Measurements from ENCODE around the gene MAPK8IP3.

- TF ChIP-seq CTCF (IDR thresholded peaks at IDR 0.05; ENCODE audit: low read depth, low read length, poor library complexity, severe bottlenecking) (no peak), EZH2phosphoT487 (IDR thresholded peaks at IDR 0.05; ENCODE audit: borderline replicate concordance, low read length) (no peak)
Observed at GRCh38 chr16:1815461-1815860, 109.5 kb downstream of the MAPK8IP3 start.

Measured in DOHH2 (cell line).